ENCODE data around the gene PRKCZ. TPM values are rescaled to one million over a fixed set of nuclear protein-coding genes. Genes with fewer than 3 reads are reported as not detected.
A peak's percentile ranks its signal among the peaks of the same experiment; 100 is the strongest.

PRKCZ gene
- total RNA-seq, 3 donors from 2014 or later: 0.64 to 17.9 (median 12.5) TPM

DNA sequence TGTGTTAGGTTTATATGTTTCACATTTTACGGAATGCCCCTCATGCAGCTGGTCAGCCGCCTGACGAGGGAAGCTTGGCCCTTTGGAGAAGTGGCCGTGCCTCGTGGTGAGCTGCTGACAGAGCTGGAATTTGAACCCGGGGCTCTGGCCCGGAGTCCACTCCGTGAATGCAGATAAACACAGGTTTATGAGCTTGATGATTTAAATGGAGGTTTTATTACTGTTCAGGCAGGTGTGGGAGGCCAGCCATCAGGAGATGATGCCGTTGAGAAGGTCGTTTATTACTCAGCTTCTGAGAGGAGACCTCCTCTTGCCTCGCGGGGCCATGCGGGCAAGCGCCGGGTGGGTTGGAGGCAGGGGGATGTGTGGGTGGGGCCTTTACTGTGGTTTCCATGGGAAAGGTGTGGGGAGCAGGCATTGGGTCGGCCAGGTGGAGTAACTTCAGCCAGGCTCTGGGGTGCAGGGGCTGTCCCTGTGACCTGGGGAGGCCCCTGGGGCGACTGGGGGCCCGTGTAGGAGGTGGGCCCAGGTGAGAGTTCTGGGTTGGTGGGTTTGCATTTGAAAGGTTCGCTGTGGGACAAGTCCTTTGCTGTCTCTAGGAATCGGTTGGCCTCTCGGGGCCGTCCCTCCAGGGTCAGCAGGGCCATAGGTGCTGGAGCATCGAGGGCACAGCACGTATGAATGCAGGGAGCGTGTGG lies 22.0 kb downstream of the PRKCZ start:
- TF ChIP-seq, protein P1, sequence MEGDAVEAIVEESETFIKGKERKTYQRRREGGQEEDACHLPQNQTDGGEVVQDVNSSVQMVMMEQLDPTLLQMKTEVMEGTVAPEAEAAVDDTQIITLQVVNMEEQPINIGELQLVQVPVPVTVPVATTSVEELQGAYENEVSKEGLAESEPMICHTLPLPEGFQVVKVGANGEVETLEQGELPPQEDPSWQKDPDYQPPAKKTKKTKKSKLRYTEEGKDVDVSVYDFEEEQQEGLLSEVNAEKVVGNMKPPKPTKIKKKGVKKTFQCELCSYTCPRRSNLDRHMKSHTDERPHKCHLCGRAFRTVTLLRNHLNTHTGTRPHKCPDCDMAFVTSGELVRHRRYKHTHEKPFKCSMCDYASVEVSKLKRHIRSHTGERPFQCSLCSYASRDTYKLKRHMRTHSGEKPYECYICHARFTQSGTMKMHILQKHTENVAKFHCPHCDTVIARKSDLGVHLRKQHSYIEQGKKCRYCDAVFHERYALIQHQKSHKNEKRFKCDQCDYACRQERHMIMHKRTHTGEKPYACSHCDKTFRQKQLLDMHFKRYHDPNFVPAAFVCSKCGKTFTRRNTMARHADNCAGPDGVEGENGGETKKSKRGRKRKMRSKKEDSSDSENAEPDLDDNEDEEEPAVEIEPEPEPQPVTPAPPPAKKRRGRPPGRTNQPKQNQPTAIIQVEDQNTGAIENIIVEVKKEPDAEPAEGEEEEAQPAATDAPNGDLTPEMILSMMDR (IDR thresholded peaks at IDR 0.05): no peak
- TF ChIP-seq POLR2A (IDR thresholded peaks at IDR 0.05) (no peak), POLR2AphosphoS5 (IDR thresholded peaks at IDR 0.05) (no peak)
- no peak for DNase-seq (ENCODE audit: low spot score in 2 of 2)
- Histone ChIP-seq H3K27me3 (no peaks in the 10 kb centered on the region), H3K9me3 (peaks cover 6 to 8% of the 10 kb centered on the region in 2 donors), H3K27ac (no peak overlapping the region), H3K4me1 (no peaks in the 10 kb centered on the region), H3K36me3 (no peaks in the 10 kb centered on the region), H3K4me3 (no peak overlapping the region)
- intact Hi-C loops (cut with DNase I; ENCODE audit: low total_unique reads): no loop called here

DNA sequence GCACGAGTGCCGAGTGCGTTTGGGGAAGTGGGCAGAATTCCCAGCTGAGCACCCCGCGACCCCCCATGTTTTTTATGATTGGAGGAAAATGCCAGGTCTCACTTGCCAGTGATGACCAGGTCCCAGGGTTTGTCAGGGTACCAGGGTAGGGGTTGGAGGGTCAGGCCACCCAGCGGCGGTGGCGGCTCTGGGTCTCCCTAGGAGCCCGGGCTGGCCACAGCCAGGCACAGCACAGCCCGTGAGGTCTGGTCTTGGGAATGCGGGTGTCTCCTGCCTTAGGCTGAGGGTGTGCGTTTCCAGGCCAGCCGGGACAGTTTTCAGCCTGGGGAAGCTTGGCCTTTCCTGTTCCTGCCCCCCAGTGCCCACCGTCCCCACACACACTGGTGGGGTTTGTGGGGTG lies 22.7 kb downstream of the PRKCZ start:
- TF ChIP-seq POLR2A (IDR thresholded peaks at IDR 0.05) (no peak), POLR2AphosphoS5 (IDR thresholded peaks at IDR 0.05) (no peak)
- TF ChIP-seq, protein P1 (IDR thresholded peaks at IDR 0.05): no peak
- intact Hi-C loops (cut with DNase I; ENCODE audit: low total_unique reads): no loop called here

DNA sequence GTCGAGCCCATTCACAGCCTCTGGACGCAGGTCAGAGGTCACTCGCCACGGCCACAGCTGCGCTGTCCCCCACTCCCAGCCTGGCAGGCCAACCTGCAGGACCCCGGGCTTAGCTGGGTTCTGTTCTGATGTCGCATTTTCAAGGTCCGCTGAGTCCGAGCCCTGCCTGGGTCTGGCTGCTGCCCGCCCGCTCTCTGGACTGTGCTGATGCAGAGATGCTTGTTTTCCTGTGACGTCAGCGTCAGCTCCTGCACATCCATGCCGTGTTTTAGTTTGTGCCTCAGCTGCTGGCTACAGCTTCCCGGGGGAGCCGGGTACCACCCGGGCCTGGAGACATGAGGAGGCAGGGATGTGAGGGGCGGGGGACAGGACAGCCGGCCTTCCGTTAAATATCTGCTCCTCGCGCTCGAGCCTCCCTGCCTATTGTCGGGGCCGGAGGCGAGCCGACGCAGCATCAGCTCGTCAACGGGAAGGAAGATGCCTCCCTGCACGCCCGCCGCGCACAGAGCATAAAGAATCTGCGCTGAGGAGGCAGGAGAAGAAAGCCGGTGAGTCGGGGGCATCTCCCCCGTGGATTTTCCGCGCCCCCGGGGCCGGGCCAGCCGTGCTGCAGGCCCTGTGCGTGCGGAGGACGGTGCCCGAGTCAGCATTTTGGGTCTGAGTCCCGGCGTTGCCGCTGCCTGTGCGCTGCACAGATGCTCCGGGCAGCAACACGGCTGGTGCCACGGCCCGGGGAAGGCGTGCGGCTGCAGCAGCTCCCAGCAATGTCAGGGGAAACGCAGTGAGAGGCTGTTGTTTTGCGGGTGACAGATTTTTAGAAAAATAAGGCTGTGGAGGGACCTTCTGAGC lies 23.4 kb downstream of the PRKCZ start:
- Histone ChIP-seq H3K27me3 (no peaks in the 10 kb centered on the region), H3K27ac (no peak overlapping the region), H3K36me3 (no peaks in the 10 kb centered on the region), H3K4me1 (no peaks in the 10 kb centered on the region), H3K4me3 (peak overlapping the region in 2 of 3 donors; percentile 30 to 45), H3K9me3 (peaks cover 19% of the 10 kb centered on the region in 2 donors)
- intact Hi-C loops (cut with DNase I; ENCODE audit: low total_unique reads): no loop called here
- no peak for DNase-seq (ENCODE audit: low spot score in 2 of 2)
- TF ChIP-seq, protein P1 (IDR thresholded peaks at IDR 0.05): no peak
- TF ChIP-seq POLR2A (IDR thresholded peaks at IDR 0.05) (no peak), POLR2AphosphoS5 (IDR thresholded peaks at IDR 0.05) (no peak)

More for the DNA sequence above, 22.7 kb downstream of the PRKCZ start:
- DNase-seq (ENCODE audit: low spot score in 2 of 2): no peak
- H3K36me3 ChIP-seq: no peaks in the 10 kb centered on the region
- peaks cover 12 to 13% of the 10 kb centered on the region in 2 donors for H3K9me3 ChIP-seq
- no peaks in the 10 kb centered on the region for H3K4me1 ChIP-seq
- H3K4me3 ChIP-seq: no peak overlapping the region
- no peaks in the 10 kb centered on the region for H3K27me3 ChIP-seq
- H3K27ac ChIP-seq: no peak overlapping the region

DNA sequence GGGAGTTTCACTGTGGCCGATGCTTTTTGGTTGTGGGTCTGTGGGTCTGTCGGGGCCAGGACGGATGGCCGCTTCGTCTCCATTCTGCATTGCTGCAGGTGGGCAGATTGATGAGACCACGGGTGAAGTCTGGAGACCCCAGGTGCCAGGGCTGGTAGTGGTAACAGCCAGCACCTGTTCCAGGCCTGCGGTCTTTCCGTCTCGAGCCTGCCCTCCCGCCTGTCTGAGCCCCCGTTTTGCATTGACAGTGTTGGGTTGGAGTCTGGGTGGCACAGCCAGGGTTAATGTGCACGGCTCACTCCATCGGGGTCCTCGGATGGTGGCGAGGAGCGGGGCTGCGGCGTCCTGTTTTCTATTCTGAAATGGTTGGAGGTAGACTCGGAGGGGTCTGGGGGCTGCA lies 24.2 kb downstream of the PRKCZ start:
- Histone ChIP-seq H3K27me3 (no peaks in the 10 kb centered on the region), H3K27ac (no peak overlapping the region), H3K4me3 (peak overlapping the region in 1 of 3 donors; percentile 30), H3K9me3 (peaks cover 26 to 27% of the 10 kb centered on the region in 2 donors), H3K36me3 (no peaks in the 10 kb centered on the region), H3K4me1 (no peaks in the 10 kb centered on the region)
- no peak for DNase-seq (ENCODE audit: low spot score in 2 of 2)
- intact Hi-C loops (cut with DNase I; ENCODE audit: low total_unique reads): no loop called here
- no peak for TF ChIP-seq POLR2AphosphoS5 (IDR thresholded peaks at IDR 0.05)

DNA sequence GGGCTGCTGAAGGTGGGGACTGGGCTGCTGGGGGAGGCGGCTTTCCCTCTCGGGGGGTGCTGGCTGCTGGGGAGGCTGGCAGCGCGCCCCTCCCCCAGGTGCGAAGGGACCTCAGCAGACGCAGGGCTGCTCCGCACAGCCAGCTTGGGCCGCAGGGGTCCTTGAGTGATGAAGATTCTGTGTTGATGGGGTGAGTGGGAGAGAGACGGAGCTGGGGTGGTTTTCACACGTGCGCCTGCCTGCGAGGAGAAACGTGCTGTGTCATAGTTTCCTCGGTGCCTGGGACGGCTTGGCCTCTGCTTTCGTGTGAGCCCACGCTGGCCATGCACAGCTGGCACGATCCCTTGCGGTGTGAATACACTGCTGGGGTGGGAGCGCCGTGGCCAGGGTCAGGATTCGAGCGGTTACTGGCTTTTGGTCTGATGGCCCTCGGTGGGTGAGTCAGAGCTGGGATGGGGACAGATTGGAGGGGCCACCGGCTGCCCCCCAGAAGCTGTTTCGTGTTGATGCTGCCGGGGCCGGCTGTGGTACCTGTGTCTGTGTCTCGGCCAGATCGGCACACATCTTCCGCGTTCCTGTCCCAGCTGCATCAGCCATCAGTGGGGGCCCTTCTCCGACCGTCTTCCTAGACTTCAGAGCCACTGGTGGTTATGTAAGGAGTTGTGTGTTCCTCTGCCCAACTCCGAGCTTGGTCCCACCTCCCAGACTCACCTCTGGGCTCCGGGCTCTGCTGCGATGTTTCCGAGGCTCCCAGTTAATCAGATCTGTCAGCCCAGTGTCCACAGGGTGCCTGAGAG lies 24.9 kb downstream of the PRKCZ start:
- DNase-seq (ENCODE audit: low spot score in 2 of 2): no peak
- no peaks in the 10 kb centered on the region for H3K4me1 ChIP-seq
- H3K27ac ChIP-seq: no peak overlapping the region
- TF ChIP-seq POLR2A (IDR thresholded peaks at IDR 0.05) (no peak), POLR2AphosphoS5 (IDR thresholded peaks at IDR 0.05) (no peak)
- TF ChIP-seq, protein P1 (IDR thresholded peaks at IDR 0.05): no peak
- H3K27me3 ChIP-seq: no peaks in the 10 kb centered on the region
- intact Hi-C loops (cut with DNase I; ENCODE audit: low total_unique reads): no loop called here
- H3K36me3 ChIP-seq: no peaks in the 10 kb centered on the region
- H3K9me3 ChIP-seq: peaks cover 28 to 31% of the 10 kb centered on the region in 2 donors
- no peak overlapping the region for H3K4me3 ChIP-seq
